GM12878 (cell line): ENCODE data around the gene TCEANC. TPM values are rescaled to one million over a fixed set of nuclear protein-coding genes. Genes with fewer than 3 reads are reported as not detected.

ENCODE experiments used
- ATAC-seq: fragments of 200-7000 bp; cut with Tn5 transposase; 3 replicates; pipeline ENCODE4 v1.9.1; 2020; ENCODE audit warnings: mild to moderate bottlenecking, moderate library complexity
- BruUV-seq: library from RNA; stranded (reverse); fragments of 400-500 nt; replicated peaks from 2 replicates; lab custom pipeline; 2021; lab: Mats Ljungman, UMichigan
- CTCF ChIA-PET: fragments of 300-600 bp; sonication (Branson Sonifier 250); formaldehyde crosslinking; extraction: SDS; loops from one replicate; lab custom pipeline; 2021; ENCODE audit warnings: inconsistent platforms; lab: Yijun Ruan, JAX
- POLR2A ChIA-PET: fragments of 350-600 bp; formaldehyde crosslinking; extraction: SDS; loops from one replicate; lab custom pipeline; 2021; ENCODE audit warnings: inconsistent platforms; lab: Charles Lee
- RAD21 ChIA-PET: fragments of 300-600 bp; sonication (Branson Sonifier 250); formaldehyde crosslinking; loops from one replicate; lab custom pipeline; 2023; ENCODE audit warnings: antibody characterized with exemption; ENCODE audit not compliant: unreplicated experiment; lab: Charles Lee
- SMC1A ChIA-PET: fragments of 300-600 bp; sonication (Branson Sonifier 250); formaldehyde crosslinking; loops from one replicate; lab custom pipeline; 2023; ENCODE audit not compliant: unreplicated experiment, uncharacterized antibody; lab: Charles Lee
- DNase-seq: peaks from one replicate; pipeline ENCODE4 v3.0.0-alpha.2; 2011; ENCODE audit warnings: low read depth, low spot score
- FAIRE-seq: peaks from 3 replicates; lab custom pipeline; 2011; peaks lifted over from hg19 to GRCh38; lab: Jason Lieb, UNC
- H2AFZ ChIP-seq: 2 replicates; pipeline ENCODE4 v1.6.0; 2011; ENCODE audit warnings: low read depth, low read length, control low read depth; ENCODE audit not compliant: control insufficient read depth
- H3K27ac ChIP-seq: 2 replicates; pipeline ENCODE4 v1.5.1; 2011; ENCODE audit warnings: control low read depth; ENCODE audit not compliant: control insufficient read depth, insufficient read depth
- H3K27me3 ChIP-seq, 2 experiments: replicated peaks in 1 of 2; 2 replicates each; pipeline versions ENCODE4 v1.6.0 to v1.6.1; 2011; ENCODE audit warnings: low read length in 1 of 2; ENCODE audit not compliant: control insufficient read depth in 2 of 2, insufficient read depth in 2 of 2
- H3K36me3 ChIP-seq, 2 experiments: 2 replicates each; pipeline ENCODE4 v1.5.1; 2011; ENCODE audit warnings: low read length in 1 of 2; ENCODE audit not compliant: control insufficient read depth in 2 of 2, insufficient read depth in 2 of 2
- H3K4me1 ChIP-seq: 2 replicates; pipeline ENCODE4 v1.6.1; 2011; ENCODE audit warnings: mild to moderate bottlenecking, low read length, moderate library complexity, mixed read lengths; ENCODE audit not compliant: control insufficient read depth, insufficient read depth
- H3K4me2 ChIP-seq: 2 replicates; pipeline ENCODE4 v1.6.0; 2011; ENCODE audit warnings: control low read depth; ENCODE audit not compliant: control insufficient read depth, insufficient read depth
- H3K4me3 ChIP-seq: fragments of 200-600 bp; sonication (generic); 2 replicates; pipeline ENCODE4 v1.5.1; 2016
- H3K79me2 ChIP-seq: 2 replicates; pipeline ENCODE4 v1.6.0; 2011; ENCODE audit warnings: low read length; ENCODE audit not compliant: control insufficient read depth, insufficient read depth
- H3K9ac ChIP-seq: 2 replicates; pipeline ENCODE4 v1.8.0; 2011; ENCODE audit warnings: low read length, control low read depth, mixed read lengths; ENCODE audit not compliant: control insufficient read depth, insufficient read depth
- H3K9me3 ChIP-seq: replicated peaks from 3 replicates; pipeline ENCODE4 v1.5.1; 2011; ENCODE audit warnings: mild to moderate bottlenecking, low read length; ENCODE audit not compliant: control insufficient read depth, insufficient read depth
- H4K20me1 ChIP-seq: 2 replicates; pipeline ENCODE4 v1.6.0; 2011; ENCODE audit not compliant: control insufficient read depth, insufficient read depth
- DPF2 ChIP-seq: fragments of 450-650 bp; IDR thresholded peaks from 2 replicates; pipeline ENCODE4 v1.6.1; 2017; ENCODE audit warnings: mild to moderate bottlenecking
- IKZF2 ChIP-seq, 2 experiments: fragments of 450-650 bp; IDR thresholded peaks; 2 replicates each; pipeline ENCODE4 v1.6.1; 2017; ENCODE audit warnings: mild to moderate bottlenecking in 2 of 2, moderate library complexity in 2 of 2
- NR2C1 ChIP-seq: fragments of 450-650 bp; IDR thresholded peaks from 2 replicates; pipeline ENCODE4 v1.6.1; 2017; ENCODE audit warnings: antibody characterized with exemption, mild to moderate bottlenecking, moderate library complexity
- NRF1 ChIP-seq: conservative IDR thresholded peaks from 2 replicates; pipeline ENCODE4 v1.6.1; 2011; ENCODE audit warnings: mild to moderate bottlenecking, low read depth, low read length, improper control_type of control experiment
- WGBS: methylation state at CpG from one replicate; pipeline ENCODE4 v1.1.6; 2016; ENCODE audit warnings: low lambda C conversion rate; ENCODE audit not compliant: insufficient replicate concordance, insufficient coverage; ENCODE audit errors: missing lambda C conversion rate; 5-methylcytosine and 5-hydroxymethylcytosine counted together
- in situ Hi-C: fragments of 300-500 bp; cut with MboI; formaldehyde crosslinking; loops from 9 replicates; pipeline ENCODE4 v1.14.3; 2018; ENCODE audit warnings: mixed read lengths
- intact Hi-C: fragments of 100-400 bp; cut with micrococcal nuclease; formaldehyde crosslinking; loops from one replicate; pipeline ENCODE4 v1.14.2; 2022; ENCODE audit not compliant: unreplicated experiment
- polyA plus RNA-seq, 11 experiments: library from polyadenylated mRNA; depleted of rRNA in 4 of 11; unstranded in 6 of 11; stranded (reverse) in 5 of 11; fragments of >200 nt; fragmentation: Nextera tagmentation in 4 of 11; fragmentation: Illumina TruSeq in 1 of 11; extraction: Ambion mirVana in 4 of 11; extraction: Trizol in 1 of 11; gene quantifications; 1 replicate in 1 of 11; 2 replicates in 10 of 11; pipeline versions ENCODE4 v1.2.1 to v1.2.3, GENCODE V29; 2011 to 2016; ENCODE audit warnings: inconsistent platforms in 2 of 11, missing spikeins in 2 of 11, low read depth in 1 of 11
- total RNA-seq, 4 experiments: library from RNA; depleted of rRNA in 3 of 4; stranded (reverse); fragments of >200 nt in 3 of 4; fragmentation: Illumina TruSeq in 1 of 4; extraction: Trizol in 1 of 4; gene quantifications; 2 replicates each; pipeline versions ENCODE4 v1.2.1 to v1.2.3, GENCODE V29; 2013 to 2021

Gene TCEANC
- total and polyA plus RNA-seq, 10 of the 15 experiments (the other 5 are each of a cell fraction or from before 2014, with no cell fraction given), result 1.1 to 4.9 (median 2.9) TPM

GRCh38 chrX:13694983-13695382 is 42.0 kb downstream of the TCEANC start:
- no peaks in the 10 kb centered on the region for H3K27me3 ChIP-seq
- no peaks in the 10 kb centered on the region; the same call in 2 of the 3 replicates for H3K9me3 ChIP-seq
- peak overlapping the region; percentile 67 for H3K9ac ChIP-seq
- BruUV-seq, result no TSS peak
- intact Hi-C loops (loop anchor here (10.0 kb wide), 1 partner anchor 740 kb away; no protein-coding TSS in a partner anchor), in situ Hi-C loops (no loop called here)
- ChIA-PET RAD21 (interaction anchor here (0.8 to 11.4 kb wide), 8 partner anchors 10 to 337 kb away, joined by 3 to 201 read pairs (median 5); partner anchors contain the start of genes OFD1 and TRAPPC2), POLR2A (interaction anchor here (1.0 to 10.2 kb wide), 8 partner anchors 8 to 65 kb away, joined by 3 to 130 read pairs (median 34); partner anchors contain the start of genes OFD1, RAB9A and TRAPPC2), SMC1A (interaction anchor here (0.6 to 13.8 kb wide), 10 partner anchors 8 to 646 kb away, joined by 3 to 198 read pairs (median 40); partner anchors contain the start of genes OFD1, RAB9A, TCEANC and TRAPPC2), CTCF (interaction anchor here (0.9 to 10.2 kb wide), 10 partner anchors 8 to 112 kb away, joined by 3 to 89 read pairs (median 8); partner anchors contain the start of genes OFD1 and TRAPPC2)
- peaks cover 95% of the 10 kb centered on the region for H3K79me2 ChIP-seq
- peak overlapping the region; percentile 66 for H3K4me3 ChIP-seq
- peak overlapping the region; percentile 78 for H3K4me2 ChIP-seq
- H3K27ac ChIP-seq, result peak overlapping the region; percentile 69
- H4K20me1 ChIP-seq, result 0 out of 2 replicates have a peak, but pooled peaks cover 2% of the 10 kb centered on the region
- DNase-seq (no peak), ATAC-seq (no peak), FAIRE-seq (no peak)
- no peak overlapping the region for H2AFZ ChIP-seq
- H3K36me3 ChIP-seq, result no peaks in the 10 kb centered on the region; a peak in 1 of 4 replicates
- peaks cover 32% of the 10 kb centered on the region for H3K4me1 ChIP-seq
- 60% methylated on average over 8 of the region's 8 CpGs for WGBS
- TF ChIP-seq NRF1 (no peak), DPF2 (no peak), IKZF2 (IDR thresholded peaks at IDR 0.05) (0 out of 4 replicates have a peak, but pooled peaks of 1 of the 2 experiments have one; percentile 5), NR2C1 (no peak)
- TF ChIP-seq, all 136 proteins: peak for 1
